ENCODE data around the gene FYB1. TPM values are rescaled to one million over a fixed set of nuclear protein-coding genes. Genes with fewer than 3 reads are reported as not detected.

Gene FYB1
- total and polyA plus RNA-seq, 4 experiments from 2014 or later, result 184 to 596 (median 493) TPM

DNA sequence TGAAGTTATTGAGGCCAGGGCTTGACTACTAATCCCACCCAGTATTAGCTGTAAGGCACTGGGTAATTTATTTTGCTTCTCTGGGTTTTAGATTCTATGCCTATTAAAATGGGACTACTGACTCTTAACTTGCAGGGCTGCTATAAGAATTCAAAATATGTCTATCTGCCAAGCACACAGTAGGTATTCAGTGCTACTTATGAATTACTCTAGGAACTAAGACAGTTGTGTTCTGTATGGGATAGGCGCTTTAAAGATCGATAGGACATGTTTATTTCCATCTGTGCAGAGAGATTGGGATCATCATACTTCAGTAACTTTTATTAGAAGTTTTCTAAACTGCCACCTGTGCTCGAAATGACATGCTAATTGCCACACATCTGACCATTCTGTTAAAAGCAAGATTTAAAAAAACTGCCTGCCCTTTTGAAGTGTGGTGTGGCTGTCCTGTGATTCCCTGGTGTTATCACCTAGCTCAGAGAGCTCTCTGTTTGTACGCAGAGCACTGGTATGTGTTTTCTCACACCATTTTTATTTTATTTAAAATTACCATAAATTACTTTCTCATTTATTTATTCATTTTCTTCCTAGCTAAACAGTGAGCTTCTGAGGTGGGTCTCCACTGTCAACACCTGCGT is 58.7 kb downstream of the FYB1 start:
- H3K36me3 Mint-ChIP-seq, result peaks cover 35 to 59% of the 10 kb centered on the region in 2 donors
- Histone ChIP-seq H3K27me3 (ENCODE audit: insufficient read depth, low read length) (no peaks in the 10 kb centered on the region), H3K9me3 (ENCODE audit: control insufficient read depth in 1 of 2, low read length in 2 of 2) (no peaks in the 10 kb centered on the region), H3K27ac (ENCODE audit: low read depth, low read length) (peak overlapping the region; percentile 16), H3K4me1 (ENCODE audit: insufficient read depth, low read length) (peaks cover 100% of the 10 kb centered on the region), H3K36me3 (ENCODE audit: insufficient read depth, low read length) (peaks cover 1% of the 10 kb centered on the region), H3K4me3 (ENCODE audit: low read length in 2 of 2) (no peak overlapping the region)
- peak overlapping the region; percentile 63 to 95 (median 90) for H3K27ac Mint-ChIP-seq
- no peak for DNase-seq
- intact Hi-C loops (cut with micrococcal nuclease), result loop anchor here (5.0 kb wide), 1 partner anchor 37 kb away; no protein-coding TSS in a partner anchor
- ChIA-PET CTCF (ENCODE audit: partially characterized antibody) (interaction anchor here (0.6 to 2.6 kb wide), 7 partner anchors 11 to 123 kb away, joined by 3 to 10 read pairs (median 3); no protein-coding TSS in a partner anchor), POLR2A (ENCODE audit: partially characterized antibody) (interaction anchor here (0.7 to 15.0 kb wide), 9 partner anchors 8 to 60 kb away, joined by 3 to 275 read pairs (median 4); no protein-coding TSS in a partner anchor)
- no peaks in the 10 kb centered on the region for H3K9me3 Mint-ChIP-seq
- H3K4me1 Mint-ChIP-seq, result peaks cover 69 to 93% (median 80%) of the 10 kb centered on the region in 4 donors
- H3K27me3 Mint-ChIP-seq, result no peaks in the 10 kb centered on the region
- H3K4me3 Mint-ChIP-seq, result peak overlapping the region; percentile 33 to 84 (median 72)

- Mint-ChIP-seq H3K9me3 (no peaks in the 10 kb centered on the region), H3K36me3 (peaks cover 31 to 55% of the 10 kb centered on the region in 2 donors), H3K27me3 (no peaks in the 10 kb centered on the region), H3K4me1 (peaks cover 65 to 89% (median 77%) of the 10 kb centered on the region in 4 donors), H3K27ac (peak overlapping the region; percentile 37 to 94 (median 89)), H3K4me3 (peak overlapping the region; percentile 33 to 84 (median 72))
- CTCF ChIA-PET (ENCODE audit: partially characterized antibody), result interaction anchor here (0.6 to 2.6 kb wide), 7 partner anchors 17 to 123 kb away, joined by 3 to 10 read pairs (median 3); no protein-coding TSS in a partner anchor
- no peak for DNase-seq
- H3K4me3 ChIP-seq (ENCODE audit: low read length in 2 of 2), result no peak overlapping the region
- peaks cover 100% of the 10 kb centered on the region for H3K4me1 ChIP-seq (ENCODE audit: insufficient read depth, low read length)
- H3K27me3 ChIP-seq (ENCODE audit: insufficient read depth, low read length), result no peaks in the 10 kb centered on the region
- peak overlapping the region; percentile 16 for H3K27ac ChIP-seq (ENCODE audit: low read depth, low read length)
- H3K36me3 ChIP-seq (ENCODE audit: insufficient read depth, low read length), result no peaks in the 10 kb centered on the region
- POLR2A ChIA-PET (ENCODE audit: partially characterized antibody), result interaction anchor here (0.5 to 15.0 kb wide), 10 partner anchors 11 to 58 kb away, joined by 3 to 275 read pairs (median 8); no protein-coding TSS in a partner anchor
- intact Hi-C loops (cut with micrococcal nuclease), result loop anchor here (1.0 to 5.0 kb wide), 2 partner anchors 7 to 37 kb away; no protein-coding TSS in a partner anchor
- H3K9me3 ChIP-seq (ENCODE audit: control insufficient read depth in 1 of 2, low read length in 2 of 2), result no peaks in the 10 kb centered on the region
Measured at GRCh38 chr5:39159811-39160490, 59.4 kb downstream of the FYB1 start.

DNA sequence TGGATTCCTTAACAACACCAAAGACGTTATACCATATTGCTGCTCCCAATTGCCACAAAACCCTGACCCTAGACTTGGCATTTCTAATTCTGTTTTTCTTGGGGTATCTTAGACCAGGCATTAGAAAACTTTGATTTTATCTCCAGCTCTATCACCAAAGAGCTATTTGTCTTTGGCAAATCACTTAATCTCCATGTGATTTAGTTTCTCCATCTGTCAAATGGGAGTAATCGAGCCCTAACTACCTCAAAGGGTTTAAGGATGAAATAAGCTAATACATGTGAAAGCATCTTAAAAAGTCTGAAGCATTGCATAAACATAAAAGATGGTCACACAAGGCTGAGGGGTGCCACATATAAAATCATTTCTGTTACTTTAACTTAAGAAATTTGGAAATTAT is 60.6 kb downstream of the FYB1 start:
- Histone ChIP-seq H3K36me3 (ENCODE audit: insufficient read depth, low read length) (no peaks in the 10 kb centered on the region), H3K27ac (ENCODE audit: low read depth, low read length) (peak overlapping the region; percentile 30), H3K4me3 (ENCODE audit: low read length in 2 of 2) (peak overlapping the region in 1 of 2 donors; percentile 7), H3K9me3 (ENCODE audit: control insufficient read depth in 1 of 2, low read length in 2 of 2) (no peaks in the 10 kb centered on the region), H3K27me3 (ENCODE audit: insufficient read depth, low read length) (no peaks in the 10 kb centered on the region), H3K4me1 (ENCODE audit: insufficient read depth, low read length) (peaks cover 100% of the 10 kb centered on the region)
- ChIA-PET POLR2A (ENCODE audit: partially characterized antibody) (interaction anchor here (0.6 to 15.0 kb wide), 9 partner anchors 7 to 59 kb away, joined by 3 to 275 read pairs (median 8); no protein-coding TSS in a partner anchor), CTCF (ENCODE audit: partially characterized antibody) (interaction anchor here (0.9 to 2.6 kb wide), 3 partner anchors 23 to 125 kb away, joined by 3 to 10 read pairs (median 3); no protein-coding TSS in a partner anchor)
- peaks cover 32 to 55% of the 10 kb centered on the region in 2 donors for H3K36me3 Mint-ChIP-seq
- no peaks in the 10 kb centered on the region for H3K27me3 Mint-ChIP-seq
- peak overlapping the region; percentile 55 to 83 (median 66) for H3K4me3 Mint-ChIP-seq
- peak overlapping the region; percentile 78 to 94 (median 89) for H3K27ac Mint-ChIP-seq
- intact Hi-C loops (cut with micrococcal nuclease), result loop anchor here (1.0 kb wide), 1 partner anchor 9 kb away; no protein-coding TSS in a partner anchor
- DNase-seq, result no peak
- no peaks in the 10 kb centered on the region for H3K9me3 Mint-ChIP-seq
- peaks cover 61 to 88% (median 73%) of the 10 kb centered on the region in 4 donors for H3K4me1 Mint-ChIP-seq

DNA sequence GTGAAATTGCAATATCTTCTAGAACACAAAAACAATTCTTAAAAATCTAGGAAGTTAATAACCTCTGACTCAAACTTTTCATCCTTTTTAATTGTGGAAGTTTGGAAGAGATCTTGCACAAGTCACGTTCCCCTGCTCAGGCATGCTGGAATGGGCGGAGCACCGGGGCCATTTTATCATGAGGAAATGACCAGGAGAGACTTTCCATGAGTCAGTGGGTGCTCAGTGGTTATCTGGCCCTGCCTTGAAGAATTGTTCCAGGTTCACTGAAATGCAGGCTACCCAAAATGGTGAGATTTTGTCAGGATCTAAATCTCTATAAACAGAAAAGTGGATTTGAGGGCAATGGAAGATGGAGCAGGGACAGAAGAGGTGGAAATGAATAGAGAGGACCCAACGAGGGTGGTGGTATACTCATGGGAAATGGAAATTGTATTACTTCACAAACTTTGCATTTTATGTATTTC is 61.2 kb downstream of the FYB1 start:
- H3K4me3 ChIP-seq (ENCODE audit: low read length in 2 of 2), result peak overlapping the region in 1 of 2 donors; percentile 7

DNA sequence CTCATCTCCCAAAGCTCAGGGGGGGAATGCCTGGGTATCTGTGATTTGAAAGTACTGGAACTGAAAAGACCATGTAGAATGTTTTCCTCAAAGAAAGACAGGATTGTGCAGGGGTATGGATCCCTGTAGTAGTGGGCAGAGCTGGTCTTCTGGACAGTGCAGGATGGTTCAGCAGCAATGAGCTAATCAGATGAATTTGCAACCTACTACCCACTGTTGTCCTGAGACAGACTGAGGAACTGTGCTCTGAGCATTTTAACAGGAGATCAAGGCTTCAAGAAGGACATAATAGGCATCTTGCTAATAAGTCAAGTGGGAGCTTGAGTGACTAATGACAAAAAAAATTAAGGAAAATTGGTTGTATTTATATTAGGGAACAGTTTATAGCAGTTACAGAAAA is 61.7 kb downstream of the FYB1 start:
- peaks cover 65 to 88% (median 76%) of the 10 kb centered on the region in 4 donors for H3K4me1 Mint-ChIP-seq
- peak overlapping the region in 7 of 8 donors; percentile 55 to 83 (median 71) for H3K4me3 Mint-ChIP-seq
- no peaks in the 10 kb centered on the region for H3K9me3 Mint-ChIP-seq
- Histone ChIP-seq H3K4me3 (ENCODE audit: low read length in 2 of 2) (no peak overlapping the region), H3K27me3 (ENCODE audit: insufficient read depth, low read length) (no peaks in the 10 kb centered on the region), H3K4me1 (ENCODE audit: insufficient read depth, low read length) (peaks cover 100% of the 10 kb centered on the region), H3K27ac (ENCODE audit: low read depth, low read length) (peak overlapping the region; percentile 30), H3K9me3 (ENCODE audit: control insufficient read depth in 1 of 2, low read length in 2 of 2) (no peaks in the 10 kb centered on the region), H3K36me3 (ENCODE audit: insufficient read depth, low read length) (peaks cover 7% of the 10 kb centered on the region)
- peak overlapping the region; percentile 78 to 94 (median 89) for H3K27ac Mint-ChIP-seq
- ChIA-PET POLR2A (ENCODE audit: partially characterized antibody) (interaction anchor here (1.0 to 15.0 kb wide), 9 partner anchors 8 to 55 kb away, joined by 3 to 275 read pairs (median 19); no protein-coding TSS in a partner anchor), CTCF (ENCODE audit: partially characterized antibody) (interaction anchor here (0.8 to 11.8 kb wide), 12 partner anchors 10 to 125 kb away, joined by 3 to 132 read pairs (median 6); partner anchors contain the start of gene FYB1)
- no peaks in the 10 kb centered on the region for H3K27me3 Mint-ChIP-seq
- peaks cover 41 to 59% of the 10 kb centered on the region in 2 donors for H3K36me3 Mint-ChIP-seq
- DNase-seq, result no peak
- intact Hi-C loops (cut with micrococcal nuclease), result loop anchor here (1.0 kb wide), 1 partner anchor 20 kb away; no protein-coding TSS in a partner anchor

More for the DNA sequence above, 61.2 kb downstream of the FYB1 start:
- H3K4me1 ChIP-seq (ENCODE audit: insufficient read depth, low read length), result peaks cover 100% of the 10 kb centered on the region
- Mint-ChIP-seq H3K4me3 (peak overlapping the region in 7 of 8 donors; percentile 55 to 83 (median 71)), H3K9me3 (no peaks in the 10 kb centered on the region), H3K27ac (peak overlapping the region; percentile 78 to 94 (median 89)), H3K36me3 (peaks cover 36 to 56% of the 10 kb centered on the region in 2 donors), H3K4me1 (peaks cover 63 to 88% (median 74%) of the 10 kb centered on the region in 4 donors), H3K27me3 (no peaks in the 10 kb centered on the region)
- no peaks in the 10 kb centered on the region for H3K27me3 ChIP-seq (ENCODE audit: insufficient read depth, low read length)
- CTCF ChIA-PET (ENCODE audit: partially characterized antibody), result interaction anchor here (1.2 to 11.8 kb wide), 10 partner anchors 10 to 125 kb away, joined by 4 to 132 read pairs (median 8); partner anchors contain the start of gene FYB1
- peak in 1 of 5 donors; percentile 58 for DNase-seq
- no peaks in the 10 kb centered on the region for H3K9me3 ChIP-seq (ENCODE audit: control insufficient read depth in 1 of 2, low read length in 2 of 2)
- POLR2A ChIA-PET (ENCODE audit: partially characterized antibody), result interaction anchor here (0.6 to 15.0 kb wide), 11 partner anchors 7 to 59 kb away, joined by 3 to 275 read pairs (median 8); no protein-coding TSS in a partner anchor
- peak overlapping the region; percentile 30 for H3K27ac ChIP-seq (ENCODE audit: low read depth, low read length)
- intact Hi-C loops (cut with micrococcal nuclease), result no loop called here
- H3K36me3 ChIP-seq (ENCODE audit: insufficient read depth, low read length), result peaks cover 3% of the 10 kb centered on the region

DNA sequence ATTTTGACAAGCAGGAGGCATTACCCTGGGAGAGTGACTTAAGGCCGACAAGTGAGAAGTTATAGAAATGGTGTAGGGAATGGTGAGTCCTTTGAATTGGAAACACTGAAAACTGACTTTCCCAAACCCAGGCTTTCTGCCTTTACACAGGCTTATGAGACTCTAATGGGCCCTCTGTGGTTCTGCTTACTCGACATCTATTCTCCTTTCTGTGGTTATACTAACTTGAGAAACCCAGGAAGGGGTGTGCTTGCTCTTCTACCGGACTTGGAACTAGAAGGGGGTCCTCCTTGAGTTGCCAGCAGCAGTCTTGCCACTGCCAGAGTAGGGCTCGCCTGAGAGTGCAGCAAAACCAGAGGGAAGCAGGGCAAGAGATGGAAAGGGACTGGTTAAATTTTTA is 63.3 kb downstream of the FYB1 start:
- Histone ChIP-seq H3K27me3 (ENCODE audit: insufficient read depth, low read length) (no peaks in the 10 kb centered on the region), H3K9me3 (ENCODE audit: control insufficient read depth in 1 of 2, low read length in 2 of 2) (no peaks in the 10 kb centered on the region), H3K4me1 (ENCODE audit: insufficient read depth, low read length) (peaks cover 100% of the 10 kb centered on the region), H3K27ac (ENCODE audit: low read depth, low read length) (peak overlapping the region; percentile 53), H3K36me3 (ENCODE audit: insufficient read depth, low read length) (peaks cover 22% of the 10 kb centered on the region), H3K4me3 (ENCODE audit: low read length in 2 of 2) (peak overlapping the region in 1 of 2 donors; percentile 14)
- Mint-ChIP-seq H3K27me3 (no peaks in the 10 kb centered on the region), H3K27ac (peak overlapping the region; percentile 85 to 96 (median 94)), H3K9me3 (no peaks in the 10 kb centered on the region), H3K4me1 (peaks cover 74 to 92% (median 82%) of the 10 kb centered on the region in 4 donors), H3K36me3 (peaks cover 51 to 67% of the 10 kb centered on the region in 2 donors), H3K4me3 (peak overlapping the region; percentile 70 to 86 (median 77))
- intact Hi-C loops (cut with micrococcal nuclease), result loop anchor here (1.0 kb wide), 1 partner anchor 8 kb away; no protein-coding TSS in a partner anchor
- CTCF ChIA-PET (ENCODE audit: partially characterized antibody), result interaction anchor here (0.9 to 11.8 kb wide), 7 partner anchors 9 to 127 kb away, joined by 3 to 132 read pairs (median 6); partner anchors contain the start of gene FYB1
- no peak for DNase-seq
- POLR2A ChIA-PET (ENCODE audit: partially characterized antibody), result interaction anchor here (0.9 to 15.0 kb wide), 6 partner anchors 9 to 62 kb away, joined by 3 to 275 read pairs (median 28); no protein-coding TSS in a partner anchor
